ENCODE measurements around the gene ETDC. TPM values are rescaled to one million over a fixed set of nuclear protein-coding genes. Genes with fewer than 3 reads are reported as not detected.

Gene ETDC
- total RNA-seq, 1 experiment from 2014 or later, result not detected

DNA sequence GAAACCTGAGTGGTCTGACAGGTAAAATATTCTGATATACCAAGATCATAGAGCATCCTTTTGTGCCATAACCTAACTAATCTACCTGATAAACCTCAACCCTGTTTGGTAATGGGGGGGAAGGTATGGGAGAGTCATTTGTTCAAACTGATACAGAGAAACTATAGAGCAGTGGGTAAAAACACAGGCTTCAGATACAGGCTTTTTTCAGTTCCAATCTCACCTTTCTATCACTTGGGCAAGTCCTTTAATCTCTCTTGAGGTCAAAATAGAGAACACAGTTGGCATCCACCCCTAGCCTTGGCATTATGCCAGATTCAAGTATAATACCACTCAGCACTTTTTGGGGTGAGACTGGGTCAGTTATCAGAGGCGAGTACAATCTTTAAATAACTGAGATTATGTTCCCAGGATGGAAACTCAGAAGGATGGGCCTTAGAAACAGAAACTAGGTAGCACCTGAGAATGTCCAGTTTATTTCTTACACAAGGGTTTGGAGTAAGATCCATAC lies 880 bp upstream of the ETDC start (continued):
- TF ChIP-seq, protein P1, sequence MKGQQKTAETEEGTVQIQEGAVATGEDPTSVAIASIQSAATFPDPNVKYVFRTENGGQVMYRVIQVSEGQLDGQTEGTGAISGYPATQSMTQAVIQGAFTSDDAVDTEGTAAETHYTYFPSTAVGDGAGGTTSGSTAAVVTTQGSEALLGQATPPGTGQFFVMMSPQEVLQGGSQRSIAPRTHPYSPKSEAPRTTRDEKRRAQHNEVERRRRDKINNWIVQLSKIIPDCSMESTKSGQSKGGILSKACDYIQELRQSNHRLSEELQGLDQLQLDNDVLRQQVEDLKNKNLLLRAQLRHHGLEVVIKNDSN (CRISPR knock-in tag; IDR thresholded peaks at IDR 0.05), result no peak
- TF ChIP-seq ZNF138 (CRISPR knock-in tag; conservative IDR thresholded peaks at IDR 0.05) (no peak), CREB1 (CRISPR knock-in tag; IDR thresholded peaks at IDR 0.05) (no peak), ZNF317 (CRISPR knock-in tag; IDR thresholded peaks at IDR 0.05; ENCODE audit: borderline replicate concordance, low read depth) (no peak), RORB (CRISPR knock-in tag; IDR thresholded peaks at IDR 0.05) (no peak)
- TF ChIP-seq, protein P2, sequence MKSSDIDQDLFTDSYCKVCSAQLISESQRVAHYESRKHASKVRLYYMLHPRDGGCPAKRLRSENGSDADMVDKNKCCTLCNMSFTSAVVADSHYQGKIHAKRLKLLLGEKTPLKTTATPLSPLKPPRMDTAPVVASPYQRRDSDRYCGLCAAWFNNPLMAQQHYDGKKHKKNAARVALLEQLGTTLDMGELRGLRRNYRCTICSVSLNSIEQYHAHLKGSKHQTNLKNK (CRISPR knock-in tag; IDR thresholded peaks at IDR 0.05), result no peak

DNA sequence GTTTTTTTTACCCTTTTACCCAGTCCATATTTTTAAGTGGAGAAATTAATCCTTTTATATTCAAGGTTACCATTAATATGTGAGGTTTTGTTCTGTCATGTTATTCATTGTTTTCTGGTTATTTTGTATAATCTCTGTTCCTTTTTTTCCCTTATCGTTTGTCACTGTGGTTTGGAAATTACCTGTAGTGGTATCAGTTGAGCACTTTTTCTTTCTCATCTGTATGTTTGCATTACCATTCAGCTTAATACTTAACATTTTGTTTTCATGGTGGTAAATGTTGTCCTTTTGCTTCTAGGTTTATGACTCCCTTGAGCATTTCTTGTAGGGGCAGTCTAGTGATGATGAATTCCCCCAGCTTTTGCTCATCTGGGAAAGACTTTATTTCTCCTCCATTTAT lies 6.6 kb downstream of the ETDC start:
- Mint-ChIP-seq H3K36me3 (peaks cover 41% of the 10 kb centered on the region), H3K4me3 (no peak overlapping the region), H3K9me3 (peaks cover 65% of the 10 kb centered on the region), H3K27me3 (ENCODE audit: low read depth) (peaks cover 13% of the 10 kb centered on the region), H3K4me1 (peaks cover 2% of the 10 kb centered on the region), H3K27ac (no peak overlapping the region)
- TF ChIP-seq, protein P3, sequence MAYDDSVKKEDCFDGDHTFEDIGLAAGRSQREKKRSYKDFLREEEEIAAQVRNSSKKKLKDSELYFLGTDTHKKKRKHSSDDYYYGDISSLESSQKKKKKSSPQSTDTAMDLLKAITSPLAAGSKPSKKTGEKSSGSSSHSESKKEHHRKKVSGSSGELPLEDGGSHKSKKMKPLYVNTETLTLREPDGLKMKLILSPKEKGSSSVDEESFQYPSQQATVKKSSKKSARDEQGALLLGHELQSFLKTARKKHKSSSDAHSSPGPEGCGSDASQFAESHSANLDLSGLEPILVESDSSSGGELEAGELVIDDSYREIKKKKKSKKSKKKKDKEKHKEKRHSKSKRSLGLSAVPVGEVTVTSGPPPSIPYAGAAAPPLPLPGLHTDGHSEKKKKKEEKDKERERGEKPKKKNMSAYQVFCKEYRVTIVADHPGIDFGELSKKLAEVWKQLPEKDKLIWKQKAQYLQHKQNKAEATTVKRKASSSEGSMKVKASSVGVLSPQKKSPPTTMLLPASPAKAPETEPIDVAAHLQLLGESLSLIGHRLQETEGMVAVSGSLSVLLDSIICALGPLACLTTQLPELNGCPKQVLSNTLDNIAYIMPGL (CRISPR knock-in tag; IDR thresholded peaks at IDR 0.05), result no peak
- TF ChIP-seq ZBTB21 (CRISPR knock-in tag; IDR thresholded peaks at IDR 0.05; ENCODE audit: borderline replicate concordance) (no peak), ZNF317 (CRISPR knock-in tag; IDR thresholded peaks at IDR 0.05; ENCODE audit: borderline replicate concordance, low read depth) (no peak), SP1 (CRISPR knock-in tag; conservative IDR thresholded peaks at IDR 0.05) (no peak), MYBL2 (CRISPR knock-in tag; IDR thresholded peaks at IDR 0.05) (no peak)
- TF ChIP-seq, protein P4, sequence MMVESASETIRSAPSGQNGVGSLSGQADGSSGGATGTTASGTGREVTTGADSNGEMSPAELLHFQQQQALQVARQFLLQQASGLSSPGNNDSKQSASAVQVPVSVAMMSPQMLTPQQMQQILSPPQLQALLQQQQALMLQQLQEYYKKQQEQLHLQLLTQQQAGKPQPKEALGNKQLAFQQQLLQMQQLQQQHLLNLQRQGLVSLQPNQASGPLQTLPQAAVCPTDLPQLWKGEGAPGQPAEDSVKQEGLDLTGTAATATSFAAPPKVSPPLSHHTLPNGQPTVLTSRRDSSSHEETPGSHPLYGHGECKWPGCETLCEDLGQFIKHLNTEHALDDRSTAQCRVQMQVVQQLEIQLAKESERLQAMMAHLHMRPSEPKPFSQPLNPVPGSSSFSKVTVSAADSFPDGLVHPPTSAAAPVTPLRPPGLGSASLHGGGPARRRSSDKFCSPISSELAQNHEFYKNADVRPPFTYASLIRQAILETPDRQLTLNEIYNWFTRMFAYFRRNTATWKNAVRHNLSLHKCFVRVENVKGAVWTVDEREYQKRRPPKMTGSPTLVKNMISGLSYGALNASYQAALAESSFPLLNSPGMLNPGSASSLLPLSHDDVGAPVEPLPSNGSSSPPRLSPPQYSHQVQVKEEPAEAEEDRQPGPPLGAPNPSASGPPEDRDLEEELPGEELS (CRISPR knock-in tag; IDR thresholded peaks at IDR 0.05), result no peak
- TF ChIP-seq, protein P5, sequence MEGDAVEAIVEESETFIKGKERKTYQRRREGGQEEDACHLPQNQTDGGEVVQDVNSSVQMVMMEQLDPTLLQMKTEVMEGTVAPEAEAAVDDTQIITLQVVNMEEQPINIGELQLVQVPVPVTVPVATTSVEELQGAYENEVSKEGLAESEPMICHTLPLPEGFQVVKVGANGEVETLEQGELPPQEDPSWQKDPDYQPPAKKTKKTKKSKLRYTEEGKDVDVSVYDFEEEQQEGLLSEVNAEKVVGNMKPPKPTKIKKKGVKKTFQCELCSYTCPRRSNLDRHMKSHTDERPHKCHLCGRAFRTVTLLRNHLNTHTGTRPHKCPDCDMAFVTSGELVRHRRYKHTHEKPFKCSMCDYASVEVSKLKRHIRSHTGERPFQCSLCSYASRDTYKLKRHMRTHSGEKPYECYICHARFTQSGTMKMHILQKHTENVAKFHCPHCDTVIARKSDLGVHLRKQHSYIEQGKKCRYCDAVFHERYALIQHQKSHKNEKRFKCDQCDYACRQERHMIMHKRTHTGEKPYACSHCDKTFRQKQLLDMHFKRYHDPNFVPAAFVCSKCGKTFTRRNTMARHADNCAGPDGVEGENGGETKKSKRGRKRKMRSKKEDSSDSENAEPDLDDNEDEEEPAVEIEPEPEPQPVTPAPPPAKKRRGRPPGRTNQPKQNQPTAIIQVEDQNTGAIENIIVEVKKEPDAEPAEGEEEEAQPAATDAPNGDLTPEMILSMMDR (IDR thresholded peaks at IDR 0.05), result no peak
- TF ChIP-seq, protein P6, sequence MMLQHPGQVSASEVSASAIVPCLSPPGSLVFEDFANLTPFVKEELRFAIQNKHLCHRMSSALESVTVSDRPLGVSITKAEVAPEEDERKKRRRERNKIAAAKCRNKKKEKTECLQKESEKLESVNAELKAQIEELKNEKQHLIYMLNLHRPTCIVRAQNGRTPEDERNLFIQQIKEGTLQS (CRISPR knock-in tag; conservative IDR thresholded peaks at IDR 0.05), result no peak
- TF ChIP-seq, protein P1 (CRISPR knock-in tag; IDR thresholded peaks at IDR 0.05), result no peak
- TF ChIP-seq, protein P7, sequence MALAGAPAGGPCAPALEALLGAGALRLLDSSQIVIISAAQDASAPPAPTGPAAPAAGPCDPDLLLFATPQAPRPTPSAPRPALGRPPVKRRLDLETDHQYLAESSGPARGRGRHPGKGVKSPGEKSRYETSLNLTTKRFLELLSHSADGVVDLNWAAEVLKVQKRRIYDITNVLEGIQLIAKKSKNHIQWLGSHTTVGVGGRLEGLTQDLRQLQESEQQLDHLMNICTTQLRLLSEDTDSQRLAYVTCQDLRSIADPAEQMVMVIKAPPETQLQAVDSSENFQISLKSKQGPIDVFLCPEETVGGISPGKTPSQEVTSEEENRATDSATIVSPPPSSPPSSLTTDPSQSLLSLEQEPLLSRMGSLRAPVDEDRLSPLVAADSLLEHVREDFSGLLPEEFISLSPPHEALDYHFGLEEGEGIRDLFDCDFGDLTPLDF (CRISPR knock-in tag; IDR thresholded peaks at IDR 0.05), result no peak
- DNase-seq (ENCODE audit: low spot score), result no peak
- no peak for ATAC-seq
- ChIA-PET CTCF (no interaction called here), POLR2A (no interaction called here)

All from WTC11 (cell line).